AG09309 (cell line): ENCODE measurements around the gene MFSD11.
"Not testable (repeated sequence)": the region's sequence is repeated elsewhere in the genome, so short reads cannot be mapped to it uniquely, and the experiment has no call there.

ENCODE experiments used
- DNase-seq: peaks from one replicate; pipeline ENCODE4 v3.0.0-alpha.2; 2010; ENCODE audit warnings: low read depth
- H3K4me3 ChIP-seq: 2 replicates; pipeline ENCODE4 v1.5.1; 2011; ENCODE audit warnings: mild to moderate bottlenecking, low read depth, low read length, moderate library complexity; ENCODE audit not compliant: control insufficient read depth
- TF ChIP-seq, protein P1 (sequence below): IDR thresholded peaks from 2 replicates; pipeline ENCODE4 v1.5.1; 2011; ENCODE audit warnings: mild to moderate bottlenecking, low read depth, low read length, inconsistent platforms; ENCODE audit not compliant: insufficient read depth, control insufficient read depth; ENCODE audit errors: missing control alignments

MFSD11 gene

GRCh38 chr17:76808326-76808725, 70.4 kb downstream of the MFSD11 start:
- no peak overlapping the region for H3K4me3 ChIP-seq
- TF ChIP-seq, protein P1, sequence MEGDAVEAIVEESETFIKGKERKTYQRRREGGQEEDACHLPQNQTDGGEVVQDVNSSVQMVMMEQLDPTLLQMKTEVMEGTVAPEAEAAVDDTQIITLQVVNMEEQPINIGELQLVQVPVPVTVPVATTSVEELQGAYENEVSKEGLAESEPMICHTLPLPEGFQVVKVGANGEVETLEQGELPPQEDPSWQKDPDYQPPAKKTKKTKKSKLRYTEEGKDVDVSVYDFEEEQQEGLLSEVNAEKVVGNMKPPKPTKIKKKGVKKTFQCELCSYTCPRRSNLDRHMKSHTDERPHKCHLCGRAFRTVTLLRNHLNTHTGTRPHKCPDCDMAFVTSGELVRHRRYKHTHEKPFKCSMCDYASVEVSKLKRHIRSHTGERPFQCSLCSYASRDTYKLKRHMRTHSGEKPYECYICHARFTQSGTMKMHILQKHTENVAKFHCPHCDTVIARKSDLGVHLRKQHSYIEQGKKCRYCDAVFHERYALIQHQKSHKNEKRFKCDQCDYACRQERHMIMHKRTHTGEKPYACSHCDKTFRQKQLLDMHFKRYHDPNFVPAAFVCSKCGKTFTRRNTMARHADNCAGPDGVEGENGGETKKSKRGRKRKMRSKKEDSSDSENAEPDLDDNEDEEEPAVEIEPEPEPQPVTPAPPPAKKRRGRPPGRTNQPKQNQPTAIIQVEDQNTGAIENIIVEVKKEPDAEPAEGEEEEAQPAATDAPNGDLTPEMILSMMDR: no peak
- DNase-seq: no peak

- TF ChIP-seq, protein P1: no peak
- no peak for DNase-seq
- H3K4me3 ChIP-seq: no peak overlapping the region
These were observed 73.0 kb downstream of the MFSD11 start for GRCh38 chr17:76810956-76811355.

- no peak for DNase-seq
- no peak overlapping the region for H3K4me3 ChIP-seq
- TF ChIP-seq, protein P1: no peak
These were observed 73.9 kb downstream of the MFSD11 start for GRCh38 chr17:76811834-76812233.

DNA sequence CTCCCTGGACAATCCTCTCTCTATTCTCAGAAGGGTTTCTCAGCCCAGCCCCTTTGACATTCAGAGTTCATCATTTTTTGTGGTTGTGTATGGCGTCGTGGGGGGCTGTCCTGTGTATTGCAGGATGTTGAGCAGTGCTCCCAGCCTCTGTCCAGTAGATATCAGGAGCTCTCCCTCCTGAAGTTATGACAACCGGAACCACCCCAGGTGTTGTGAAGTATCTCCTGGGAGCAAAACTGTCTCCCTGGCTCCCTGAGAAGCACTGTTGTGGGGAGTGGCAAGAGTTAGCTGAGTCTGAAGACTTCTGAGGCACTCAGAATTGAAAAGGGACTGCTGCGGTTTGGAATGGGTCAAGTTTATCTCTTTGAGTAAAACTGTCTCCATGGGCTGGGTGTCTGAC, 74.3 kb downstream of the MFSD11 start:
- no peak overlapping the region for H3K4me3 ChIP-seq
- TF ChIP-seq, protein P1: no peak
- DNase-seq: no peak

- TF ChIP-seq, protein P1: no peak
- DNase-seq: no peak
- H3K4me3 ChIP-seq: no peak overlapping the region
These were observed 75.0 kb downstream of the MFSD11 start for GRCh38 chr17:76812968-76813367.

DNA sequence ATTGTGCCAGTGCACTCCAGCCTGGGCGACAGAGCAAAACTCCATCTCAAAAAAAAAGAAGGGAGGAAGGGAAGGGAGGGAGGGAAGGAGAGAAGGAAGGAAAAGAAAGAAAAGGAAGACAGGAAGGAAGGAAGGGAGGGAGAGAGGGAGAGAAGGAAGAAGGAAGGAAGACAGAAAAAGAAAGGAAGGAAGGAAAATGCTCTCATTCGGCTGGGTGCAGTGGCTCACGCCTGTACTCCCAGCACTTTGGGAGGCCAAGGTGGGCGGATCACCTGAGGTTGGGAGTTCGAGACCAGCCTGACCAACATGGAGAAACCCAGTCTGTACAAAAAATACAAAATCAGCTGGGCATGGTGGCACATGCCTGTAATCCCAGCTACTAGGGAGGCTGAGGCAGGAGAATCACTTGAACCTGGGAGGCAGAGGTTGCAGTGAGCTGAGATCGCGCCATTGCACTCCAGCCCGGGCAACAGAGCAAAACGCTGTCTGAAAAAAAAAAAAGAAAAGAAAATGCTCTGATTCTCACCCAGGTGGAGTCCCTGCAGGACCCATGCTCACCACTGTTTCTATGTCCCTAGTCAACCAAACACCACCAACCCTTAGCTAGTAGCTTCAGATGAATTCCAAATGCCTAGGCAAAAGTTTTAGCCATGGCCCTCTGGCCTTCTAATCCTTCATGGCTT, 78.1 kb downstream of the MFSD11 start:
- not testable (repeated sequence) for H3K4me3 ChIP-seq, DNase-seq

GRCh38 chr17:76816590-76817135, 78.7 kb downstream of the MFSD11 start:
- H3K4me3 ChIP-seq: no peak overlapping the region
- TF ChIP-seq, protein P1: peak; percentile 76
- DNase-seq: peak; percentile 4
